NT2/D1 (cell line): ENCODE data around the gene NAV1.
"Not testable (repeated sequence)": the region's sequence is repeated elsewhere in the genome, so short reads cannot be mapped to it uniquely, and the experiment has no call there.

Source experiments
- DNase-seq: peaks from one replicate; pipeline ENCODE4 v3.0.0-alpha.2; 2011; ENCODE audit warnings: low read depth, low spot score
- H3K27me3 ChIP-seq: 2 replicates; pipeline ENCODE4 v1.6.0; 2011; ENCODE audit warnings: mild to moderate bottlenecking; ENCODE audit not compliant: insufficient read length, insufficient read depth
- H3K36me3 ChIP-seq: 2 replicates; pipeline ENCODE4 v1.6.1; 2011; ENCODE audit warnings: mild to moderate bottlenecking, low read length, mixed read lengths; ENCODE audit not compliant: insufficient read depth, insufficient read length
- H3K4me1 ChIP-seq: 2 replicates; pipeline ENCODE4 v1.5.1; 2011; ENCODE audit not compliant: insufficient read depth, insufficient read length
- H3K4me3 ChIP-seq: 2 replicates; pipeline ENCODE4 v1.5.1; 2011; ENCODE audit warnings: low read depth; ENCODE audit not compliant: insufficient read length
- H3K9ac ChIP-seq: 2 replicates; pipeline ENCODE4 v1.6.0; 2011; ENCODE audit warnings: low read depth; ENCODE audit not compliant: insufficient read length
- H3K9me3 ChIP-seq: 2 replicates; pipeline ENCODE4 v1.5.1; 2011; ENCODE audit warnings: mild to moderate bottlenecking, low read length; ENCODE audit not compliant: insufficient read depth
- SUZ12 ChIP-seq: IDR thresholded peaks from 2 replicates; pipeline ENCODE4 v1.6.1; 2011; ENCODE audit not compliant: insufficient read length, insufficient read depth; ENCODE audit errors: extremely low read depth
- YY1 ChIP-seq: IDR thresholded peaks from 2 replicates; pipeline ENCODE4 v1.6.1; 2011; ENCODE audit not compliant: insufficient read length, insufficient read depth
- ZNF274 ChIP-seq: IDR thresholded peaks from 2 replicates; pipeline ENCODE4 v1.6.1; 2011; ENCODE audit warnings: mild to moderate bottlenecking, low read depth, low read length

Gene NAV1

DNA sequence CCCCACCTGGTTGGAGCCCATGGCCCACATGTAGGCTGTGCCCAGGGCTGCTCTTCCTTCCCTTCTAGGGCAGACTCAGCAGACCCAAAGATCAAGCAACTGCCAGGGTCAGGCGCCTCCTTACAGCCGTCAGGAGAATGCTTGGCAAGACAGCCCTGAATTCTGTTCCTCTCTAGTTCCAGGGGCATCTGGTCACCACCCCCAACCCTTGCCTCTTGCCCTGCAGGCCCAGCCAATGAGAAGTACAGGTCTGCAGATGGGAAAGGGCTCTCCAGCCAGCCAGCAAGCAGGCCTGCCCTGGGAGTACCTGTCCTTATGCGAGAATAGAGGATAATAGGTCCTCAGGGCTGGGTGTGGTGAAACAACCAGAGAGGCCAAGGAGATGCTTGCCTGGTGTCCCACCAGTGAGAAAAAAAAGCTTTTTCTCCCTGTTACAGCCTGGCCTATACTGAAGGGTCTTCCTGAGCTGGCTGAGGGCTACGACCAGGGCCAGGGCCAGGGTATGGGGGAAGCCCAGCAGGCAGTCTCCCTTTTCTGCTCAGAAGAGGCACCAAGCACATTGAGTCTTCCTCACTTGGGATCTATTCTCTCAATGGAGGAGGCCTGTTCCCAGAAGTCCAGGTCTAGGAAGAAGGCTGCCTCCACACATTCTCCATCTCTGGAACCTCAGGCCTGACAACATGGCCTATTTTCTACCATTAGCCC, 31.4 kb downstream of the NAV1 start:
- H3K9ac ChIP-seq: no peak overlapping the region
- DNase-seq: no peak
- H3K4me1 ChIP-seq: peaks cover 4% of the 10 kb centered on the region
- no peak for TF ChIP-seq YY1
- TF ChIP-seq ZNF274: no peak
- no peak for TF ChIP-seq SUZ12
- H3K27me3 ChIP-seq: no peaks in the 10 kb centered on the region
- H3K36me3 ChIP-seq: no peaks in the 10 kb centered on the region
- H3K9me3 ChIP-seq: no peaks in the 10 kb centered on the region
- no peak overlapping the region for H3K4me3 ChIP-seq

DNA sequence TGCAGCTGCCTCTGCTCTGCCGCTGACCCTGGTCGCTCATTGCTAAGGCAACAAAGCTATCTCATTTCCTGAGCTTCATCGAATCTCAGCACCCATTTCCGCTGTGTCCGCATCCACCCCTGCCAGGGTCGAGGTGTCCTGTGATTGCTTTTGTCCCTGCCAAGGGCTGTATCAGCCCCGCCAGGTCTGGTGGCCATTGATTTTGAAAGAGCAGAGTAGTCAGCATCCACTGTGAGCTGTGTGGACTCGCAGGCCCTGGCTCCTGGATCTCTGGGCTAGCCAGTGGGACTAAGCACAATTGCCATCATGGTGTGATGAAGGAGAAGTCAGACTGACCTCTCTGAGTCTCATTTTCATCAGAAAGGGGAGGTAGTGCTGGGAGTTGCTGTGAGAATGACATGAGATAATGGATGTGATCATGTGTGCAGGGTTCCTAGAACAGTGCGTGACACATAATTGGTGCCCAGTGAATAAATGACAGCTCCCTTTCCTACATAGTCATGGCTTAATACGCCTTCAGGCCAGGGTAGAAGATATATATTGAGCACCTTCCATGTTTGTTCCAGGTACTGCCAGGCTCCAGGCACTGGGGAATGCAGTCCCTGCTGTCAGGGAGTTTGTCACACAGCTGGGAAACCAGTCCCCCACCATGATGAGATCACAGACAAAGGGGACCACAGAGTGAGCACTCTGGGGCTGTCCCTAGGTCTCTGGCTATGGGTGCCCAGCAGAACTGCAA, 32.1 kb downstream of the NAV1 start:
- Histone ChIP-seq H3K4me1 (peaks cover 3% of the 10 kb centered on the region), H3K36me3 (no peaks in the 10 kb centered on the region), H3K9me3 (no peaks in the 10 kb centered on the region), H3K9ac (no peak overlapping the region), H3K4me3 (no peak overlapping the region), H3K27me3 (no peaks in the 10 kb centered on the region)
- TF ChIP-seq YY1: no peak
- DNase-seq: no peak

DNA sequence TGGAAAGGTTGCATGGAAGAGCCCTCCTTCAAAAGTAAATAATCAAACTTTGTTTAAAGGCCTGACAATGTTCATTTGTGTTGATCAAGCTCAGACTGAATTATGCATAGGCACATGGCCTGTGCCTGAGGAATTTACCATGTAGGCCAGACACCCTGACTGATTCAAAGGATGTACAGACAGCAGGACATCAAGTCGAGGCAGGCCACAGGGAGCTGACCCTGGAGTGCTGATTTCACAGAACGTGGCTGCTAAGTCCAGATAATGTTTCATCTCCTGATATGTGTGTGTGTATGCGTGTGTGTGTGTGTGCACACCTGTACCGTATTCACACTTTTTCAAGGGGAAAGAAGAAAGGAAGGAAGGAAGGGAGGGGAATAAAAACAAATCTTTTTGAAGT, 34.1 kb downstream of the NAV1 start:
- Histone ChIP-seq H3K9ac (no peak overlapping the region), H3K4me3 (no peak overlapping the region), H3K36me3 (no peaks in the 10 kb centered on the region), H3K27me3 (no peaks in the 10 kb centered on the region), H3K4me1 (no peaks in the 10 kb centered on the region), H3K9me3 (no peaks in the 10 kb centered on the region)
- TF ChIP-seq SUZ12 (no peak), ZNF274 (no peak)
- no peak for DNase-seq

DNA sequence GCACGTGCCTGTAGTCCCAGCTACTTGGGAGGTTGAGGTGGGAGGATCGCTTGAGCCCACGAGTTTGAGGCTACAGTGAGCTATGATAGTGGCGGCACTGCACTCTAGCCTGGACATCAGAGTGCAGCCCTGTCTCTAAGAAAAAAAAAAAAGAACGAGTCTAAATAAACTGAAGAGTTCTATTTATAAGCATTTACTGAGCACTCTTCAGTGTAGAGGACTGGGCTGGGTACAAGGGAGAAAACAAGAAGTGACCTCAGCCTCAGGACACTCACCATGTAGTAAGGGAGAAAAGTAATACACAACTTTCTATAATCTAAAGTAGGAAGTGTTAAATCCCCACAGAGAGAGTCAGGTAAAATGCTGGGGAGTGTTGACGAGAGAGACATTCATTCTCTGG, 35.0 kb downstream of the NAV1 start:
- Histone ChIP-seq H3K4me1 (no peaks in the 10 kb centered on the region), H3K9me3 (no peaks in the 10 kb centered on the region), H3K4me3 (no peak overlapping the region), H3K36me3 (no peaks in the 10 kb centered on the region), H3K9ac (no peak overlapping the region), H3K27me3 (no peaks in the 10 kb centered on the region)
- no peak for TF ChIP-seq SUZ12
- DNase-seq: no peak

DNA sequence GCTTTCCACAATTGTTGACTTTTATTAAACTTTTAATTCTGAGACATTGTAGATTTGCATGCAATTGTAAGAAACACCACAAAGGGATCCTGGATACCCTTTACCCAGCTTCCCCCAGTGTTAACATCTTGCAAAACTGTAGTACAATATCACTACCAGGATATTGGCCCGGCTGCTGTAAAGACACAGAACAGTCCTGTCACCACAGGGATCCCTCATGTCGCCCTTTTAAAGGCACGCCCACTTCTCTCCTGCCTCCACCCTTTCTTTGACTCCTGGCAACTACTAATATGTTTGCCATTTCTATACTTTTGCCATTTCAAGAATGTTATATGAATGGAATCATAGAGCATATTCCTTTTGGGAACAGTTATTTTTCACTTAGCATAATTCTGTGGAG, 37.0 kb downstream of the NAV1 start:
- DNase-seq: no peak
- H3K4me3 ChIP-seq: no peak overlapping the region
- no peaks in the 10 kb centered on the region for H3K36me3 ChIP-seq
- no peaks in the 10 kb centered on the region for H3K9me3 ChIP-seq
- no peaks in the 10 kb centered on the region for H3K4me1 ChIP-seq
- TF ChIP-seq YY1 (no peak), ZNF274 (no peak), SUZ12 (no peak)
- H3K27me3 ChIP-seq: no peaks in the 10 kb centered on the region
- no peak overlapping the region for H3K9ac ChIP-seq

DNA sequence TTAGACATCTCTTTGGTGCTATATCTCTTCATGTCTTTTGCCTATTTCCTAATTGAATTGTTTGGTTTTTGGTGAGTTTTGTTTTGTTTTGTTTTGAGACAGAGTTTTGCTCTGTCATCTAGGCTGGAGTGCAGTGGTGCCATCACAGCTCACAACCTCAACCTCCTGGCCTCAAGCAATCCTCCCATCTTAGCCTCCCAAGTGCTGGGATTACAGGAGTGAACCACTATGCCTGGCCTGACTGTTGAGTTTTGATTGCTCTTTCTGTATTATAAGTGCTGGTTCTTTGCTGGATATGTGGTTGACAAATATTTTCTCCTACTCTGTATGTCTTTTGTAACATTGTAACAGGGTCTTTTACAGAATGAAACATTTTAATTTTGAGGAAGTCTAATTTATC, 38.0 kb downstream of the NAV1 start:
- Histone ChIP-seq H3K36me3 (no peaks in the 10 kb centered on the region), H3K27me3 (no peaks in the 10 kb centered on the region), H3K4me1 (no peaks in the 10 kb centered on the region), H3K9me3 (no peaks in the 10 kb centered on the region), H3K9ac (no peak overlapping the region), H3K4me3 (no peak overlapping the region)
- TF ChIP-seq YY1 (no peak), SUZ12 (no peak), ZNF274 (no peak)
- no peak for DNase-seq

DNA sequence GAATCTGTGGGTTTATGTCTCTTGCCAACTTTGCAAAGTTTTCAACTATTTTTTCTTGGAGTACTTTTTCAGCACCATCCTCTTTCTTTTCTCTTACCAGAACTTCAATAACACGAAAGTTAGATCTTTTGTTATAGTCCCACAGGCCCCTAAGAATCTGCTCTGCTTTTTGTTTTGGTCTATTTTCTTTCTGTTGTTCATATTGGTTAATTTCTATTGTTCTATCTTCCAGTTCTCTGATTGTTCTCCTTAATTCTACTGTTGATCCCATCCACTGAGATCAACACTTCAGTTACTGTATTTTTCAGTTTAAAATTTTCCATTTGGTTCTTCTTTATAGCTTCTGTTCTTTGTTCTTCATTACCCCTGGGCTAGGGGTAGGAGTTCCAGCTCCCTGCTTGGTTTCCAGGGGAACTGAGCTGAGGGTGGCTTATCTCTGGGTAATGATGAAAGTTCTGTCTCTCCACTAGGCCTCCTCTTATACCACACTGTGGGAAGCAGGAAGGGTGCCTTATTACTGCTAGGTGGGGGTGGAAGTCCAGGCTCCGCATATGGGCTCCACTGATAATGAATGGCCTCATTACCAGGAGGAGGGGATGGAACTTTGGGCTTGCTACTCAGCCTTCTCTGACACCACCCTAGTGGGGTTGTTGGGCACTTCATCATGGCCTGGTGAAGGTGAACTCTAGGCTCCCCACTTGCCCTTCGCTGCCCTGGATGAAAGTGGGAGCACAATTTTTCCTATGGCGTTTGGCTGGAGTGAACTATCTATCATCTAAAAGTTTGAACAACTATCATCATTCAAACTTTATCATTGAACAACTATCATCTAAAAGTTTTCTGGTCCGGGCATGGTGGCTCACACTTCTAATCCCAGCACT, 39.3 kb downstream of the NAV1 start:
- H3K4me1 ChIP-seq: no peaks in the 10 kb centered on the region
- H3K4me3 ChIP-seq: no peak overlapping the region
- no peak for TF ChIP-seq SUZ12
- no peaks in the 10 kb centered on the region for H3K27me3 ChIP-seq
- H3K9me3 ChIP-seq: no peaks in the 10 kb centered on the region
- no peak overlapping the region for H3K9ac ChIP-seq
- H3K36me3 ChIP-seq: no peaks in the 10 kb centered on the region
- DNase-seq: no peak

DNA sequence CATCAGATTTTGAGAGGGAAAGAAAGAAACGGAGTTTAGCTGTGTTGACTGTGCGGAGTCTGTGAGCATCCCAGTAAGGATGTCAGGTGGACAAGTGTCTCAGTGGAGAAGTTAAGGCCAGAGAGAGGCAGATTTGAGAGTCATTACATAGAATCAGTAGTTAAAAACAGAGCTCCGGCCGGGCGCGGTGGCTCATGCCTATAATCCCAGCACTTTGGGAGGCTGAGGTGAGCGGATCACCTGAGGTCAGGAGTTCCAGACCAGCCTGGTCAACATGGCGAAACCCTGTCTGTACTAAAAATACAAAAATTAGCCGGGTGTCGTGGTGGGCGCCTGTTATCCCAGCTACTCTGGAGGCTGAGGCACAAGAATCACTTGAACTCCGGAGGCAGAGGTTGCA, 42.4 kb downstream of the NAV1 start:
- not testable (repeated sequence) for H3K27me3 ChIP-seq, H3K4me3 ChIP-seq, H3K36me3 ChIP-seq, H3K4me1 ChIP-seq, DNase-seq, H3K9me3 ChIP-seq, H3K9ac ChIP-seq
